GM12872 (cell line): Measurements from ENCODE around the gene CNTNAP2.

Experiments used
- TF ChIP-seq, protein P1 (sequence below): IDR thresholded peaks from 3 replicates; pipeline ENCODE4 v1.5.1; 2011; ENCODE audit warnings: low read depth, mild to moderate bottlenecking, low read length, moderate library complexity; ENCODE audit not compliant: insufficient read depth

Gene CNTNAP2

DNA sequence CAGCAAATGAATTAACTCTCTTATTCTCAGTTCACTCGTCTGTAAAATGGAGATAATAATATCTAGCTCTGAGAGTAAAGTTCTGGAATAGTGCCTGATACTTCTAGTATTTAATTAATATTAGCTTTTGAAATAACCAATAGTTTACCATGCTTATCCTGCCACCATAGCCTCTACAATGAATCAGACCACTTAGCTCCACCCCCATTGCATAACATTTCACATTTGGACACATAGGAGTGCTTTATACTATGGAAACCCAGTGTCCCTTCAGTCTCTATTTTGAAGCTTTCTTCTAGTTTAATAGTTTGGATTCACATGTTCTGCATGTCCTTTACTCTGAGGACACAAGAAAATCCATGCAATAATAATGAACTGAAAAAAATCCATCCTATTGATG lies 2046.6 kb downstream of the CNTNAP2 start:
- TF ChIP-seq, protein P1, sequence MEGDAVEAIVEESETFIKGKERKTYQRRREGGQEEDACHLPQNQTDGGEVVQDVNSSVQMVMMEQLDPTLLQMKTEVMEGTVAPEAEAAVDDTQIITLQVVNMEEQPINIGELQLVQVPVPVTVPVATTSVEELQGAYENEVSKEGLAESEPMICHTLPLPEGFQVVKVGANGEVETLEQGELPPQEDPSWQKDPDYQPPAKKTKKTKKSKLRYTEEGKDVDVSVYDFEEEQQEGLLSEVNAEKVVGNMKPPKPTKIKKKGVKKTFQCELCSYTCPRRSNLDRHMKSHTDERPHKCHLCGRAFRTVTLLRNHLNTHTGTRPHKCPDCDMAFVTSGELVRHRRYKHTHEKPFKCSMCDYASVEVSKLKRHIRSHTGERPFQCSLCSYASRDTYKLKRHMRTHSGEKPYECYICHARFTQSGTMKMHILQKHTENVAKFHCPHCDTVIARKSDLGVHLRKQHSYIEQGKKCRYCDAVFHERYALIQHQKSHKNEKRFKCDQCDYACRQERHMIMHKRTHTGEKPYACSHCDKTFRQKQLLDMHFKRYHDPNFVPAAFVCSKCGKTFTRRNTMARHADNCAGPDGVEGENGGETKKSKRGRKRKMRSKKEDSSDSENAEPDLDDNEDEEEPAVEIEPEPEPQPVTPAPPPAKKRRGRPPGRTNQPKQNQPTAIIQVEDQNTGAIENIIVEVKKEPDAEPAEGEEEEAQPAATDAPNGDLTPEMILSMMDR = no peak

GRCh38 chr7:148172920-148173319 lies 2056.3 kb downstream of the CNTNAP2 start:
- TF ChIP-seq, protein P1 = no peak

DNA sequence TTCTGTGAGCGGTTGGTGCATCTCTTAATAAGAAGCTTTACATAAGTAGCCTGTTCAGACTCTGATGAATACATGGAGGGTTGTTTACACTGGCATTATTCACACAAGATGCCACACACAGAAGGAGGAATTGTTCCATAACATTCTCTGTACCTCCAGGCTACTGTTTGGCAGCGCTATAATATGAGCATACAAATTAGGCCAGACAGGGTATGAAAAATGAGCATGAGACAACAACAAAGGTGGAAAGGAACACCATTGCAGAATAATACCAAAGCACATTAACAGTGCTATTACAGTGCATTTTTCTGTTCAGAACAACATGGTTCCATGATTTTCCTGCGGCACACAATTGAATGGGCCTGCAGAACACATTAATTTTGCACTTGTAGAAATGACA lies 2056.8 kb downstream of the CNTNAP2 start:
- TF ChIP-seq, protein P1 = no peak

- TF ChIP-seq, protein P1 = no peak
Observed at GRCh38 chr7:148174376-148174775, 2057.8 kb downstream of the CNTNAP2 start.

DNA sequence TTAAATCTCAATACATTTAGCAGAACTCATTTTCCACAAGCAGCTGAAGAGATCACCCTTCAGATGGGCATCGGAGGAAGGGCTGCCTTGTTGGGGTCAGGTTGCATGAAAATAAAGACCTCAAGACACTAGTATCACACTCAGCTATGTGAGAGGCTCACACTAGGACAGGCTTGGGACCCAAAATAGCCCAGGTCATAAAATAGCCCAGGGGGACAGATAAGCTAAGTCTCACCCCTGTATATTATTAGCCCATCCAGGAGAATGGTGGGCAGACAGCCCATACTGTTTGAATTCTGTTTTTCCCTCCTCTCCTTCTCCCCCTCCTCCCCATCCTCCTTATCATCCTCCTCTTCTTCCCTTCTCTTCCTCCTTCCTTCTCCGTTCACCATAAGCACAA lies 2058.9 kb downstream of the CNTNAP2 start:
- TF ChIP-seq, protein P1 = no peak

DNA sequence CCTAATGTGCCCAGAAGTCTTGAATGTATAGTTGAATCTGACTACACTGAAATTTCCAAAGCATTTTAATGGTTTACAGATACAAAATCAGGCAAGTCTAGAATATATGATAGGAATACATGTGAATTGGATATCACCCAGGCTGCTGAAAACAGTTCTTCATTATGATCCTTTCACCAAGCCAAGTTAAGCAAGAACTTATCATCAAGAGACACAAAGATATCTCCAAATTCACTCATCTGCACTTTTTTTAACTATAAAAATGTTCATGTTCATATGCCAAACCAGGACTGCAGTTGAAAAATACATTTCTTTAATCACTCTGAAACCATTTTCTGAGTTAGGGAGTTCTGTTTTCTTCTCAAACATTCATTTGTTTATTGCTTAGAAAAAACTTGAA lies 2061.4 kb downstream of the CNTNAP2 start:
- TF ChIP-seq, protein P1 = no peak

GRCh38 chr7:148180075-148180474 lies 2063.5 kb downstream of the CNTNAP2 start:
- TF ChIP-seq, protein P1 = no peak

- TF ChIP-seq, protein P1 = no peak
Observed at GRCh38 chr7:148182264-148182663, 2065.7 kb downstream of the CNTNAP2 start.
